NCI-H187 (cell line): ENCODE results near the gene CRACR2A.
A peak's percentile ranks its signal among the peaks of the same experiment; 100 is the strongest.

ENCODE experiments used
- DNase-seq, 2 experiments: peaks; one replicate each; lab custom pipeline; 2025; lab: John Stamatoyannopoulos, UW

The CRACR2A gene

DNA sequence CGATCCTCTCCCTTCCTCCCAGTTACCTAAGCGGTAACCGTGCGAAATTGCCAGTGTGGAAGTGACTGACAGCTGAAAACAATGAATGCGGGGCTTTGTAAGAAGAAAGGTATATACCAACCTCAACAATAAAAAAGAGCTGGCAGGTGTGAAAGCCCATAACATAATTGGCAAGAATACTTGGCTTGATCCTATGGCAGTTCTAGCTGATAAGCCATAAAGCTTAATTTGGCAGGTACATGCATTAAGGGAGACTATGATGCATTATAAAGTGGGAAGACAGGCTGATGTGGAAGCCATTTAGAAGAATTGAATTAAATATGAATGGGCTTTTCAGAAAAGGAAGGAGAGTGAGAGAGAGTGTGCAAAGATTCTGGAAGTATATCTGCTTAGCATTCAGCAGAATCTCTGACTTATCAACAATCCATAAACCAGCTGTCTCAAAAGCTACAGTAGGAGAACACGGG lies 71.3 kb downstream of the CRACR2A start:
- no peak for DNase-seq

DNA sequence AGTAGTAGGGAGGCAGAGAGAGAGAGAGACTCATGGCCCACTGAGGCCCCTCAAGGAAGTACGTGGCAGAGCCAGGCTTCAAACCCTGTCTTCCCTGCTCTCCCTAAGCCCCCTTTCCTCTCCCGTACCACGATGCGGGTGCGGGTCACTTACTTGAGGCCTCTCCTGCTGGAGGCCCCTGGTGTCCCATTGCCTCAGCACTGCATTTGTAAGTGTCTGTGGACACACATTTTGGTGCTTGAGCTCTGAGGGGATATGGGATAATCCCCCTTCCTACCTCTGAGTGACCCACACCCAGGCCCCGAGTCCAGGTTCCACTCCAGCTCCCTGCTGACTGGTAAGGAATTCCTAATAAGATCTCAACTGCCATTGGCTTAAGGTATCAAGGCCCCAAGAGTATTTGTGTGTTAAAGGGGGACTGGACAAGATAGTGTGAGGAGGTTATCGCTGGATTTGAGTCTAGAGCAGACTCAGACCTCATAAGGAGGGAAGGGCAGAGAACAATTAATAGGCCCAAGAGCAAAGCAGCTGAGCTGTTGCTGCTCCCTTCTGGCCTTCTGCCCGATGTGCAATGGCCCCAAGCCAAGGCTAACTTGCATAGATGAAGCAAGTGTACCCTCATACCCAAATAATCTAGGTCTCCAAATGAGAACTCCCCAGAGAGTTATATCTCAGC lies 71.9 kb downstream of the CRACR2A start:
- no peak for DNase-seq

GRCh38 chr12:3679831-3680230 lies 73.1 kb downstream of the CRACR2A start:
- no peak for DNase-seq

DNA sequence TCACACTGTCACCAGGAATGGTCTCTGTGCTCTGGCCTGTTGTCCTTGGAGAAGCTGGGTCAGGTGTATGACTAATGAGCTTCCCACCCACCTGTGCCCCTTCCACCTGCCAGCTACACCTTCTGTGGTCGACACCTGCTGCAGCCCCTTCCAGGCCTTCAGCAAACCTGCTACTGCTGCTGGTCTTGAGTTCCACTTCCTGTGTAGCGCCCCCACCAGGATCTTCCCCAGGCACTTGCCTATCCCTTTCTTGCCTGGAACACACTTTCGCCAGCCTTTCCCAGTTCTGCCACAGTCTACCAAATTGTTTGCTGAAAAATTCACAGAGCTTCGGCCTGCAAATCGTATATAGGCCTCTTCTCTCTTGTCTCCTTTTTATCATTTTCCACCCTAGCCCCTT lies 75.3 kb downstream of the CRACR2A start:
- no peak for DNase-seq

DNA sequence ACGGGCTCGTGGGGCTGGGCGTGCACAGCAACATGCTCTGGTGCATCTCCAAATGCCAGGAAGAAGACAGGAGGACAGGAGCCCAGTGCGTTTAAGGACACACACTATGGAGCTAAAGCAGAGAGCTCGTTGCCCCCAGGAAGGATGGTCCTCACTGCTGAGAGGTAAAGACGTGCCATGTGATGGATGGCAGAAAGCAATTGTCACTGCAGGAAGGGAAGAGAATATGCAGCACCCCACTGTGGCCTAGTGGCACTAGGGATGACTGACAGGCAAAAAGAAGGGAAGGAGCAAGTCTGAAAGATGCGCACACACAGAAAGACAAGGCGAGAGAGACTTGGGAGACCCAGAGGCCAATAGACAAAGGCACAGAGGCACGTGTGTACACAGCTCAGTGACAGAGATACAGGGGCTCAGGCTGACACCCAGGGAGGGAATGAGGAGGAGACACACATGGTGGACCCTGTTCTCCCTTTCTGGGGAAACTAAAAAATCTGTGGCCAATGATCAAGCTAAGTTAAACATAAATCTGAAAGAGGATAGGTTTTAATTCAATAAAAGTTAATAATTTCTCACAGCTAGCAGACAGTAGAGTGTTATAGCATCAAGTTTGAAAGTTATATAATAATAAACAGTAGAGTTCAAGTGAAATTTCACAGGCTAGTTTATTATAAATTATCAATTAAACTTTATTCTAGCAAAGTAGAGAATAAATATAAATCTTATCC lies 78.8 kb downstream of the CRACR2A start:
- DNase-seq = no peak

- no peak for DNase-seq
These were observed 80.8 kb downstream of the CRACR2A start for GRCh38 chr12:3672113-3672509.

GRCh38 chr12:3671330-3672112 lies 81.4 kb downstream of the CRACR2A start:
- DNase-seq = no peak

GRCh38 chr12:3670083-3670620 lies 82.8 kb downstream of the CRACR2A start:
- no peak for DNase-seq

GRCh38 chr12:3669594-3669993 lies 83.3 kb downstream of the CRACR2A start:
- no peak for DNase-seq

GRCh38 chr12:3668479-3669165 lies 84.3 kb downstream of the CRACR2A start:
- no peak for DNase-seq

- no peak for DNase-seq
These were observed 85.4 kb downstream of the CRACR2A start for GRCh38 chr12:3667485-3667884.

- DNase-seq = no peak
These were observed 86.5 kb downstream of the CRACR2A start for GRCh38 chr12:3666441-3666840.

- no peak for DNase-seq
These were observed 90.4 kb downstream of the CRACR2A start for GRCh38 chr12:3662521-3662921.

DNA sequence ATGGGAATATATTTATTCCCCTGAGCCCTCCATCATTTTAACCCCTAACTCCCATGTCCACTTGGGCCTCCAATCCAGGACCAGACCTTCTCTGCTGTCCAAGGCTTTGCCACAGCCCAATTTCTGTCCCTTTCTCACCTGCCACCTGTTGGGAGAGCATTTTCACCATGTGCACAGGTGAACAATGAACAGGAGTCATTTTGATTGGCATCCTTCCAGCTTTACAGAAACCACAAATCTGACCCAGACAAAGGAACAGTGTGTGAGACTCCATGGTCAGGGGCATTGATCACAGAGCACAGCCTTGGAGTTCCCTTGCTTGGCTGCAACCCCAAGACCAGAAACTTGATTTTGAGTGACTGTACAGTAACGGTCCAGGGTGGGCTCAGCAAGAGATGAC lies 91.9 kb downstream of the CRACR2A start:
- peak; percentile 36 to 37 for DNase-seq

DNA sequence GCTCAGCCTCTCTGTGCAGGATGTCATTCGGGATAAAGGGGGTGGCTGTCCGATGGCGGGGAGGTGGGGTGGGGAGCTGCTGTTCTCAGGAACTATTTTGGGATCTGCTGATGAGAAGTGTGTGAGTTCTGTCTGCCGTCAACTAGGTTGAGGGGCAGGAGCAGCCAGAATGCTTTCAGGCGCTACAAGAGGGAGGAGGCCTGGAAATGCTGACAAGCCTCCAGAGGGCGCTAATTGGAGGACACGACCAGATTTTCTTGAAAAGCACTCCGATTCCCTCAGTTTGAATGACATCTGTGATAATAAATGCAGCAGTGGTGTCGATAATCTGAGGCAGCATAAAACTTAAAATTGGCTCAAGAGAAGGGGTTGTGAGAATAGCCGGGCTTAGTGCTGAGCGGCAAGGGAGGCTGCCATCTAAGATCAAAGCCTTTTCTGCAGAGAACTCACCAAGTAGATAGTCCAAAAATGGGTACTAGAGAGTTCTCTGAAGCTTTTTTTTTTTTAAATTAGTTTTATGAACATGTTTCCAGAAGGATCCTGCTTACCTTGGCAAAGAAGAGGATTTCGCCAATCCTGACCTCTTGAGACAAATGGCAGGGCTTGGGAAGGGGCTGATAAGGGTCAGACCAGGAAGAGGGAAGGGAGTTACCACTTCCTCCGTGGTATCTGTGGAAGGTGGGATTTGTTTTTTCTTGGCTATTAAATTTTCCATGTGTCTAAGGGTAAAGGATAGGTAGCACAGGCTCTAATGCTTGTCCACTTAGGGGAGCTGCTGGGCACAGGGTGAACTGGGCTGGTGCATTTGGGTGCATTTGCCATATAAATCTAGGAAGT lies 94.4 kb downstream of the CRACR2A start:
- no peak for DNase-seq

- no peak for DNase-seq
These were observed 95.8 kb downstream of the CRACR2A start for GRCh38 chr12:3656946-3657622.

DNA sequence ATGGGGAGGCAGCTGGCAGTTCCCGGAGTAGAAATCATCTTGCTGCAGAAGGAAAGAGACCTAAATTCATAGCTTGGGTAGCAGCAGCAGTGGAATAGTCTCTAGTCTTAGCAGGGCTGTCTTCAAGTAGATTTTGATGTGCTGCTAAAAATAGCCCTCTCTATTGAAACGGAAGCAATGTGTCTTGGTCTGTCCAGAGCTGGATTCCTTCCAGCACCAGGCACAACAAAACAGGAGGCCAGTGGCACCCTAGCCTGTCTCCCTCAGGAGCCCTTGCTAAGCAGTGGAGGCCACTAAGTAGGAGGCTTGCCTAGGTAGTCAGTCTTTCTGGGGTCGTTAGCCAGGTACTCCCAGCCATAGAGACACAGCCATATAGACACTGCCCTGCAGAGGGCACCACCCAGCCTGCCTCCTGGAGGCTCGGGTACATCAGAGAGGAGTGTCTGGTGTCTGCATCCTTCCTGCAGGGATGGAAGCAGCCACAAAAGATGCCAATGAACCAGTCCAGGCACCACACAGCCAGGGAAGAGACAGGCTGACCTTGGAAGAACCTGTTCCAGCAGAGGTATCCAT lies 97.5 kb downstream of the CRACR2A start:
- DNase-seq = peak in 1 of 2 experiments; percentile 34

DNA sequence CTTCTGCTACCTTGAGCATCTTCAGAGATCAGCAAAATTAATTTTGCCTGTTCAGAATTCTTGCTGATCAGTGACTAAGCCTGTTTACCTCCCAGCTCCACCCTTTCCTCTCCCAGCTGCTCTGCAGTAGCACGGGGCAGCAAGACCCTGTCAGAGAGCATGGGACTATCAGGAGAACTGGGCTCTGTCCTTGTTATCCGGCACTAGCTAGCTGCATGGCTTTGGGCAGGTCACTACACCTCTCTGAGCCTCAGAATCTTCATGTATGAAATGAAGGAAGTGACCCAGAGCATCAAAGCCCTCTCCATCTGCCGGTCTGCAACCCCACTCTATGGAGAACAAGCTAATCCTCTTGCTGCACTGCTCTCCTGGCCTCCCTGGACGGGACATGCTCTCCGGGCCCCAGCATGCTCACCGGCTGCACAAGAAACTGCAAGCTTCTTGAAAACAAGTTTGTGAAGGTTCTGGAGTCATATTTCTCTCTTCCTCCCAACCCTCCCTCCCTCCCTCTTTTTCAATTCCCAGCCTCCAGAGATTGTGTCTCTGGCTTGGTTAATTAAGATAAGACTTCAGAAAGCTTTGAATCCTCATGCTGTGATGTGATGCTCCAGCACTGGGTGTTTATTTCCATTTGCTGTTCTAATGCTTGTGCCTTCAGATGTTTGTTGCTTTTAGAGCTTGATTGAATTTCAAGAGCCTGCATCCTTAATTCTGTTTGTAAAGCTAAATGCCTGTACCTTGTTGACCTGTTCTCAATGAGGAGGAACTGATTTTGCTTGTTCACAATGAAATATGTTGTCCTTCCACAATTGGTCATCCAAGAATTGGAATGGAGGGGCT lies 101.1 kb downstream of the CRACR2A start:
- no peak for DNase-seq

DNA sequence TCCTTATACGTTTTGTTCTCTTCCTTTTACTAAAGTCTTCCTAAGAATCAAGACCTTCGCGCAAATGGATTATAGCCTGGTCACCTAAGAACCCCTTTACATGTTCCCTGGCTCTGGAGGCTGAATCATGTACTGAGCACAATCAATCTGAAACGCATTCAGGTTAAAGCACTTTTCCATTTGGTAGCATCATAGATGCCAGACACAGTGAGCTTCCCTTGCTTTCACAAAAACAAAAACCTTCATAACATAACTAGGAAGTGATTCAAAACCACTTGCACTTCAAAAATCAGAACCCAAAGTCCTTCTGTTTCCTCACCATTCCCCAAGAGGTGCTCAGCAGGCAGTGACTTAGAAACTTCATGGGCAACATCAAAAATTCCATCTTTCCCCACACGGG lies 105.4 kb downstream of the CRACR2A start:
- DNase-seq = no peak
